Measurements from ENCODE around the gene ACKR3.

GRCh38 chr2:236626391-236627150 lies 56.9 kb downstream of the ACKR3 start:
- TF ChIP-seq, protein P1, sequence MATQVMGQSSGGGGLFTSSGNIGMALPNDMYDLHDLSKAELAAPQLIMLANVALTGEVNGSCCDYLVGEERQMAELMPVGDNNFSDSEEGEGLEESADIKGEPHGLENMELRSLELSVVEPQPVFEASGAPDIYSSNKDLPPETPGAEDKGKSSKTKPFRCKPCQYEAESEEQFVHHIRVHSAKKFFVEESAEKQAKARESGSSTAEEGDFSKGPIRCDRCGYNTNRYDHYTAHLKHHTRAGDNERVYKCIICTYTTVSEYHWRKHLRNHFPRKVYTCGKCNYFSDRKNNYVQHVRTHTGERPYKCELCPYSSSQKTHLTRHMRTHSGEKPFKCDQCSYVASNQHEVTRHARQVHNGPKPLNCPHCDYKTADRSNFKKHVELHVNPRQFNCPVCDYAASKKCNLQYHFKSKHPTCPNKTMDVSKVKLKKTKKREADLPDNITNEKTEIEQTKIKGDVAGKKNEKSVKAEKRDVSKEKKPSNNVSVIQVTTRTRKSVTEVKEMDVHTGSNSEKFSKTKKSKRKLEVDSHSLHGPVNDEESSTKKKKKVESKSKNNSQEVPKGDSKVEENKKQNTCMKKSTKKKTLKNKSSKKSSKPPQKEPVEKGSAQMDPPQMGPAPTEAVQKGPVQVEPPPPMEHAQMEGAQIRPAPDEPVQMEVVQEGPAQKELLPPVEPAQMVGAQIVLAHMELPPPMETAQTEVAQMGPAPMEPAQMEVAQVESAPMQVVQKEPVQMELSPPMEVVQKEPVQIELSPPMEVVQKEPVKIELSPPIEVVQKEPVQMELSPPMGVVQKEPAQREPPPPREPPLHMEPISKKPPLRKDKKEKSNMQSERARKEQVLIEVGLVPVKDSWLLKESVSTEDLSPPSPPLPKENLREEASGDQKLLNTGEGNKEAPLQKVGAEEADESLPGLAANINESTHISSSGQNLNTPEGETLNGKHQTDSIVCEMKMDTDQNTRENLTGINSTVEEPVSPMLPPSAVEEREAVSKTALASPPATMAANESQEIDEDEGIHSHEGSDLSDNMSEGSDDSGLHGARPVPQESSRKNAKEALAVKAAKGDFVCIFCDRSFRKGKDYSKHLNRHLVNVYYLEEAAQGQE (IDR thresholded peaks at IDR 0.05; ENCODE audit: insufficient replicate concordance, low read depth): no peak
- TF ChIP-seq CTCF (IDR thresholded peaks at IDR 0.05; ENCODE audit: insufficient read depth, low read length): no peak
- no peak for TF ChIP-seq POLR2AphosphoS5 (IDR thresholded peaks at IDR 0.05; ENCODE audit: low read depth)
- TF ChIP-seq GABPA (IDR thresholded peaks at IDR 0.05; ENCODE audit: low read depth): no peak
- no peak for TF ChIP-seq SPI1 (IDR thresholded peaks at IDR 0.05; ENCODE audit: borderline replicate concordance, low read depth)
